Type B pancreatic cell (in vitro differentiated cells): ENCODE measurements around the gene OR6S1. TPM values are rescaled to one million over a fixed set of nuclear protein-coding genes. Genes with fewer than 3 reads are reported as not detected.
"Not testable (repeated sequence)": the region's sequence is repeated elsewhere in the genome, so short reads cannot be mapped to it uniquely, and the experiment has no call there.

Experiments
- DNase-seq: peaks from one replicate; pipeline ENCODE4 v3.0.0; 2021; ENCODE audit warnings: mixed read lengths; ENCODE audit not compliant: unreplicated experiment; ENCODE audit errors: extremely low spot score
- H3K27ac Mint-ChIP-seq: 2 replicates; pipeline ENCODE4 v1.8.0; 2021; ENCODE audit warnings: mild to moderate bottlenecking, mixed read lengths
- H3K27me3 Mint-ChIP-seq: 2 replicates; pipeline ENCODE4 v1.8.0; 2021; ENCODE audit warnings: mixed read lengths
- H3K36me3 Mint-ChIP-seq: 2 replicates; pipeline ENCODE4 v1.8.0; 2021; ENCODE audit warnings: mixed read lengths
- H3K4me1 Mint-ChIP-seq: one replicate; pipeline ENCODE4 v1.8.0; 2021; ENCODE audit warnings: mixed read lengths; ENCODE audit not compliant: unreplicated experiment
- H3K4me3 Mint-ChIP-seq: 2 replicates; pipeline ENCODE4 v1.8.0; 2021; ENCODE audit warnings: mild to moderate bottlenecking, mixed read lengths
- H3K9me3 Mint-ChIP-seq: 2 replicates; pipeline ENCODE4 v1.8.0; 2021; ENCODE audit warnings: mixed read lengths
- CTCF ChIP-seq: fragments of 200-600 bp; sonication (generic); conservative IDR thresholded peaks from 2 replicates; pipeline ENCODE4 v1.5.0; 2021; ENCODE audit warnings: antibody characterized with exemption, mild to moderate bottlenecking
- total RNA-seq: library from RNA; stranded (reverse); gene quantifications from 2 replicates; pipeline ENCODE4 v1.2.1, GENCODE V29; 2021; ENCODE audit warnings: low replicate concordance

The OR6S1 gene
- total RNA-seq, 1 donor from 2014 or later, result not detected

- Mint-ChIP-seq H3K9me3 (no peaks in the 10 kb centered on the region), H3K4me3 (no peak overlapping the region)
- TF ChIP-seq CTCF, result no peak
These were observed 34.2 kb upstream of the OR6S1 start for GRCh38 chr14:20675669-20676068.

GRCh38 chr14:20671597-20672283 lies 30.2 kb upstream of the OR6S1 start:
- no peak overlapping the region for H3K4me3 Mint-ChIP-seq
- H3K4me1 Mint-ChIP-seq, result no peaks in the 10 kb centered on the region
- peaks cover 45% of the 10 kb centered on the region for H3K27me3 Mint-ChIP-seq
- no peak for DNase-seq
- H3K36me3 Mint-ChIP-seq, result no peaks in the 10 kb centered on the region
- TF ChIP-seq CTCF, result no peak
- H3K9me3 Mint-ChIP-seq, result no peaks in the 10 kb centered on the region
- peak overlapping the region; percentile 4 for H3K27ac Mint-ChIP-seq

More at GRCh38 chr14:20675669-20676068, 34.2 kb upstream of the OR6S1 start:
- peaks cover 6% of the 10 kb centered on the region for H3K4me1 Mint-ChIP-seq
- H3K27ac Mint-ChIP-seq, result no peak overlapping the region
- DNase-seq, result no peak
- H3K36me3 Mint-ChIP-seq, result no peaks in the 10 kb centered on the region
- peaks cover 19% of the 10 kb centered on the region for H3K27me3 Mint-ChIP-seq

- H3K36me3 Mint-ChIP-seq, result no peaks in the 10 kb centered on the region
- H3K9me3 Mint-ChIP-seq, result no peaks in the 10 kb centered on the region
- DNase-seq, result no peak
- H3K27ac Mint-ChIP-seq, result no peak overlapping the region
- no peak overlapping the region for H3K4me3 Mint-ChIP-seq
- no peak for TF ChIP-seq CTCF
- H3K4me1 Mint-ChIP-seq, result no peaks in the 10 kb centered on the region
- H3K27me3 Mint-ChIP-seq, result peaks cover 59% of the 10 kb centered on the region
These were observed 27.5 kb upstream of the OR6S1 start for GRCh38 chr14:20668969-20669368.

- no peaks in the 10 kb centered on the region for H3K36me3 Mint-ChIP-seq
- peaks cover 69% of the 10 kb centered on the region for H3K27me3 Mint-ChIP-seq
- no peak for TF ChIP-seq CTCF
- no peaks in the 10 kb centered on the region for H3K4me1 Mint-ChIP-seq
- H3K4me3 Mint-ChIP-seq, result no peak overlapping the region
- no peak for DNase-seq
- H3K9me3 Mint-ChIP-seq, result no peaks in the 10 kb centered on the region
- no peak overlapping the region for H3K27ac Mint-ChIP-seq
These were observed 26.5 kb upstream of the OR6S1 start for GRCh38 chr14:20667957-20668356.

- H3K36me3 Mint-ChIP-seq, H3K4me1 Mint-ChIP-seq: not testable (repeated sequence)
- H3K27me3 Mint-ChIP-seq, result peaks cover 81% of the 10 kb centered on the region
These were observed 25.0 kb upstream of the OR6S1 start for GRCh38 chr14:20666400-20666961.

GRCh38 chr14:20662968-20663732 lies 21.7 kb upstream of the OR6S1 start:
- Mint-ChIP-seq H3K4me3 (peak overlapping the region; percentile 83), H3K36me3 (no peaks in the 10 kb centered on the region), H3K9me3 (no peaks in the 10 kb centered on the region), H3K27me3 (peaks cover 94% of the 10 kb centered on the region), H3K4me1 (no peaks in the 10 kb centered on the region), H3K27ac (peak overlapping the region; percentile 71)
- peak; percentile 51 for TF ChIP-seq CTCF
- DNase-seq, result no peak

More at GRCh38 chr14:20666400-20666961, 25.0 kb upstream of the OR6S1 start:
- not testable (repeated sequence) for DNase-seq, H3K27ac Mint-ChIP-seq, H3K4me3 Mint-ChIP-seq, H3K9me3 Mint-ChIP-seq
